HTR-8/SVneo (cell line): ENCODE results near the gene SLC25A52.
"Not testable (repeated sequence)": the region's sequence is repeated elsewhere in the genome, so short reads cannot be mapped to it uniquely, and the experiment has no call there.

ENCODE experiments used
- DNase-seq: peaks from one replicate; pipeline ENCODE4 v3.0.0; 2011; ENCODE audit warnings: low spot score, mixed read lengths; ENCODE audit not compliant: insufficient read length
- FAIRE-seq: peaks from 2 replicates; lab custom pipeline; 2011; peaks lifted over from hg19 to GRCh38; lab: Jason Lieb, UNC

SLC25A52 gene

DNA sequence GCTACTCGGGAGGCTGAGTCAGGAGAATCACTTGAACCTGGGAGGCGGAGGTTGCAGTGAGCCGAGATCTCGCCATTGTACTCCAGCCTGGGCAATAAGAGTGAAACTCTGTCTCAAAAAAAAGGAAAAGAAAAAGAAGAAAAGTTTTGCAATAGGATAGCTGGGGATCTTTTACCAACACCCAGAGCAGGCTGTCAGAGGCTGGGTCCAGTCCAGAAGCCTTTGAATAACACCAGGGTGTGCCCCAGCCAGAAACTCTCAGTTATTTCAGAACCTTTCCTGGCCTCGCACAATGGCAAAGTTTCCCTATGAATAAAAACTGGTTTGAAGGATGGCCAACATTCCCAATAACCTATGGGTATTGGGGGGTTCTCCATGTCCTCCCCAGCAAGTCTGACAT lies 17.1 kb downstream of the SLC25A52 start:
- not testable (repeated sequence) for DNase-seq, FAIRE-seq

DNA sequence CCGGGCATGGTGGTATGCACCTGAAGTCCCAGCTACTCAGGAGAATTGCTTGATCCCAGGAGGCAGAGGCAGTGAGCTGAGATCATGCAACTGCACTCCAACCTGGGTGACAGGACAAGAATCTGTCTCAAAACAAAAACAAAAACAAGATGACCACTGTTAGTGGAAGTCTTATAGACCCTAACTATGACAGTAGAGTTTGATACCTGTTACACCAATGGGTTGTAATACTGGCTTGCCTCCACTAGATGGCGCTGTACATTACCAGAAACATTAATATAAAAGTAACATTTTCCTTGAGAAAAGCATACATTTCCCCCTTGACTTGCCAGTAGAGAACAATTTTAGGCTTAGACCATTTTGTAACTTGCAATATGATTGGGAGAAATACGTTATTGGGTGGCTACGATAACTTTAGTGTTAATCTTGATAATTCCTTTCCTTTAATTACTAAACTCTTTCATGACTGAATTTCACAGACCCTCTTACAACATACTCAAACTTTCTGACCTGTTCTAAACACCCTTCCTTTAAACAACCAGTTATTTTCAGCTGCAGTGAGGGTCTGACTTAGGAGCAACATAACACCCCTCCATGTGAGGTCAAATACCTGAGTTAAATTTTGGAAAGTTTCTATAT lies 19.5 kb downstream of the SLC25A52 start:
- FAIRE-seq (no peak), DNase-seq (no peak)

DNA sequence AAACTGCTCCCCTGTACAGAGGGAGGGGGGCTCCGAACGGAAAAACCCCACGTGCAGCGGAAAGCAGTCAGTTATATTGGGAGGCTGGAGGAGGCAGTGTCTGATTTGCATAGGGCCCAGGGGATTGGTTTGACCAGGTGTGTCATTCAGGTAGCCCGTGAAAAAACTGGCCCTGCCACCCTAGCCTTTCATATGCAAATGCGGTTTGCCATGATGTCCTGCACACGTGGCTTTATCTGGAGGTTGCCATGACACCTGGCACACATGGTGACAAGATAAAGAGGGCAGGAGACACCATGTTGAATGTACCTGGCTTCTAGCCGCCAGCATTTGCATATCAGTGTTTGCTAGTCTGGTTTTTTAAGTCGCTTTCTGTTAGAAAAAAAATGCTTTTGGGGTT lies 20.5 kb downstream of the SLC25A52 start:
- DNase-seq, result no peak

DNA sequence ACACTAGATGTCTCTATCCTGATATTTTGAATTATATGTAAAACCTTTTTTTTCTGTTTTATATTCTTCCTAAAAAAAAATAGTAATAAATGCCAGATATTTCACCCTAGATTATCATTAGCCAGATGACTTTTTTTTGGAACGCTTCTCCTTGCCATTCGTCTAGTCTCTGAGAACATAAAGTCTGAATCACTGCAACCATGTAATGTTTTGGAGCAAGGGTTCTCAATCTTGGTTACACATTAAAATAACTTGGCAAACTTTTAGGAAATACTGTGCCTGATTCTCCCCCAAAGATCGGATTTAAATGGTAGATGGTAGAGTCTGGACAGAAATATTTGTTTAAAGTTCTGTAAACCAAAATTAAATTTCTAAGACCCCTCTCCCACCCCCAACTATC lies 21.0 kb downstream of the SLC25A52 start:
- no peak for FAIRE-seq

More for the DNA sequence above, 20.5 kb downstream of the SLC25A52 start:
- no peak for FAIRE-seq

DNA sequence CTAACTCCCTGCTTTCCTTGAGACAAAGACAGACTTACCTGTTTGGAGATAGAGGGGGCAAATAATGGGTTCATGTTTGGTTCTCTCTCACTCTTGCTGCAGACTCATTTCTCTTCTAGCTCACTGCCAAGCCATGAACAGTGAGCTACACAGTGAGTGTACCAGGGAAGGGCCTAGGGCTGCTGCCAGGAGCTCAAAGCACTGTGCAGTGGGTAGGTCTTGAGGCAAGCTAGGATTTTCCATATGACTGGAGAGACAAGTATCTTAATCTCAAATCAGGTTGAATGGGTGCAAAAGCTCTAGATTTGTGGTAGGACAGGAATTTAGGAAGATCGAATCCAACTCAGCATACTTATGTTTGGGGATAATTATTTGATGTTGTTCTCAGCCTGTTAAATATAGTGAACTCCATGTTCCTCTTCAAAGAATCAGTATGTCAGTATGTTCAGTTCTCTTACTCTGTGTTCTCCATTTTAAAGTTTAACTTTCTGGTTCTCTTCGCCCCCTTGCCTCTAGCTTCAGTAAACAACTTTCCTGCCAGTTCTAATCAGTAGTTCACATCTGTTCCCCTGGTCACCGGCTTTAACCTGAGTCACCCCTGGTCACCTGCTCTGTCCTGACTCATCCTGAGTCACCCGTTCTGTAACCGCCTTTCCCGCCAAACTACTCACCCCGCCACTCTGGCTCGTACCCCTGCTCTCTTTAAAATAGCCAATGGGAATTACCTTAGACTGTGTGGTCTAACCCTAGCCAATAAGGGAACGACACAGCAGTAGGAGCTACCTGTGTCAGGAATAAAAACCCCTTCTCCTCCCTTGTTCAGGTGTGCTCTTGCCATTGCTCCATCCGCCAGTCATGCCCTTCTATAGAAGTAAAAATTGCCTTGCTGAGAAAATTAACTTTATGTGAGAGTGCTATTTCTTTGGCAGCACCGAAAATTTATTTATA lies 21.9 kb downstream of the SLC25A52 start:
- FAIRE-seq, result no peak
- DNase-seq, result no peak

More for the DNA sequence above, 21.0 kb downstream of the SLC25A52 start:
- no peak for DNase-seq

DNA sequence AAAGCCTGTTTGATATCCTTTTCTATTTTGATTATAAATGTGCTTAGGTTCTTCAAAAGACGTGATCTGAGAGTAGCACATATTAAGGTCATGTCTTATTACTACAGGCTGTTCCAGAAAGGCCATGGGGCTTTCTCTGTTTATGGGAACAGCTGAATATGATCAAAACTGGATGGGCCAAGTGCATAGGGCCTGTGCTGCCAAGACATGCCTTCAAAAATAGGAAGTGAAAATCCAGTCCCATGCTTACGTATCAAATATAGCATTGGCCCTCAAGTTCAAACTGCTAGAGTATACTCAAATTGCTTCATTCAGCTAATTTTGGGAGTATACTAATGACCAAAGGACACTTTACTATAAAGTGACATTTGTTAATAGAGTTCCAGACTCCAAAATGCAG lies 24.1 kb downstream of the SLC25A52 start:
- FAIRE-seq (no peak), DNase-seq (no peak)

DNA sequence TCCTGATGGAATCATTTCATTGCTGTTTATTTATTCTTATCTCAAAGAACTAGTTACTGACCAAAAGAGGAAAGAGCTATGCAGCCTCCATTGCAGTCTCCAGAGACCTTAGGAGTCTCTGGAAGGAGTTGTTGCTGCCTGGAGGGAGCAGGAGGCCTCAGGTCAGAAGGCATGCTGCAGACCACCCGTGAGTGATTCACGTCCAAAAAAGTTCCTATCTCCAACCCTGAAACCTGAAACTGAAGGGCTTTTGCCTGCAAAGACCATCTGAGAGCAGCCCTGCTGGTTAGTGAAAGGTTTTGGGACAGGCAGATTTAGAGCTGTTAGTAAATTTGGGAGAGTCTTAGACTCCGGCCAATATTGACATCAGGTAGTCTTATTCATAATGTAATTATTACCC lies 29.1 kb downstream of the SLC25A52 start:
- DNase-seq, result no peak
- no peak for FAIRE-seq

DNA sequence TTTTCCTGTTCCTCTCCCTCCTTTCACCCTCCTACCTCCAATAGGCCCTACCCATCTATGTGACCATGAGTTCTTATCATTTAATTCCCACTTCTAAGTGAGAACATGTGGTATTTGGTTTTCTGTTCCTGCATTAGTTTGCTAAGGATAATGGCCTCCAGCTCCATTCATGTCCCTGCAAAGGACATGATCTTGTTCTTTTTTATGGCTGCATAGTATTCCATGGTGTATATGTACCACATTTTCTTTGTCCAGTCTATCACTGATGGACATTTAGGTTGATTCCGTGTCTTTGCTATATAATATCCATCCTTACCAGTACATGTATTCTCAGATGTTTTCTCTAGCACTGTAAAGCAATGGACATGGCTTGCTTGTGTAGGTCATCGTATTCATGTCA lies 31.5 kb downstream of the SLC25A52 start:
- not testable (repeated sequence) for FAIRE-seq, DNase-seq

DNA sequence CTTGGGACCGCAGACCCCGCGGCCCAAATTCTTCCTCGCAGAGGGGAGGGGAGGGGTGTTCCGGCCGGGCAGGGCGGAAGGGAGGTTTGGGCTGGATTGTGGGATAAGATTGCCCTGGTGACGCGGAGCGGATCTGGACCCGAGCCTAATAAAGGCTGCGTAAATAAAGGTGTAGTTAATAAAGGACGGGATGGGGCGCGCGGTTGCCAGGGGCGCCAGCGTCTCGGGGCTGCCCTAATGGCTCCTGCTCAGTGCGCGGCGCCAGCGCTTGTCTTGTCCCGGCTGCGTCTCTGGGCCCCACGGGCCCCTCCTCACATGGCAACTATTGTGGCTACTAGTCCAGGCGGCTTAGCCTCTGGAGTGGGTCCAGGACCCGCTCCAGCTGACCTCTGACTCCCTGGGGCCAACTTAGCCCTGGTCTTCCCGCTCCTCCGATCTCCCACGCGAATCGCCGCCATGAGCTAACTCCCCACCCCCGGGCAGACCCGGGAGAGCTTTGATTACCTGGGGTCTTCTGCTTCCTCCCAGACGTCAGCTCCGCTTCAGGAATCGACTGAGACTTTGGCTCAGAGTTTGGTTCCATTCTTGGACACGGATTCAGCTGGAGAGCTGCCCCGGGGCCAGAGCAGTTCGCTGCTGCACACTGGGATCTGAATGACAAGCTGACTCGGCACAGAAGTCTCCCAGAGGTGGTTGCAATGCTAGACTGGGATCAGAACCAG lies 36.5 kb downstream of the SLC25A52 start:
- no peak for FAIRE-seq
- DNase-seq, result no peak

DNA sequence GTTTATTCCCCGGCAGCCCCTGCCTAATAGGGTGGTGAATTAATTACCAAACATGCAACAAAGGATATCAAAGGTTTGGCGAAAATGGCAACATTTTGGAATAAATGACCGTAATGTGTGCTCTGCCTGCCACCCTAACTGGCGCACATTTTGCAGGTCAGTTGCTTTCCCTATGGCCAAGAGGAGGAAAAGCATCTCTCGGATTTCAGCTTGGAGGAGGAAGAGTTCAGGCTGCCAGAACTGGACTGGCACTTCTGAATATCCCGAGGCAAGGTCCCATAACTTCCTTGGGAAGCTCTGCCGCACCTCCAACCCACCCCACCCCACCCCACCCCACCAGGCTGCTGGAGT lies 37.1 kb downstream of the SLC25A52 start:
- FAIRE-seq (no peak), DNase-seq (no peak)

DNA sequence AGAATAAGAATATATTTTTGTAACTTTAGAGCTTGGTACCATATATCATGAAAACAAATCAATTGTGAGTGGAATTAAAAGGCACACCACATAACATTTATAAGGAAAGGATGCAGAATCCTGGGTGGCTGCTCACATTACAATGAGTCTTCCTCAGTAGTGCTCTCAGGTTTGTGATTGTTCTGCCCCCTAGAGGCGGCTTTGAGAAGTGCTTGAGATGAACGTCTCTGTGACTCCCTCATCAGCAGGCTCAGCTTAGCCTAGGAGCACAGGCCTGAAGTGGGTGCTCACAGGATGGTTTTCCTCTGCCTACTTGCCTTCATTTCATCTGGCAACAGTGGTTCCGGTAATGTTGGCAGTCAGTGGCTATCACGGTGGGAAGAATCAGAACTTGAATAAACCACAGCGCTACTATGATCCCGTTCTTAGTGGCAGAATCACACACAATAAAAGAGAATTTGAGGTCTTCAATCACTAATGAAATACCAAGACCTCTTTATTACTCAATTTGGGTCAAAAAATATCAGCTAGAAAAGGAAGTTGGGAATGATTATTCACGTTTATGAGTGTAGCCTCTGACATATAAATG lies 38.2 kb downstream of the SLC25A52 start:
- FAIRE-seq (peak; percentile 38), DNase-seq (peak; percentile 52)

DNA sequence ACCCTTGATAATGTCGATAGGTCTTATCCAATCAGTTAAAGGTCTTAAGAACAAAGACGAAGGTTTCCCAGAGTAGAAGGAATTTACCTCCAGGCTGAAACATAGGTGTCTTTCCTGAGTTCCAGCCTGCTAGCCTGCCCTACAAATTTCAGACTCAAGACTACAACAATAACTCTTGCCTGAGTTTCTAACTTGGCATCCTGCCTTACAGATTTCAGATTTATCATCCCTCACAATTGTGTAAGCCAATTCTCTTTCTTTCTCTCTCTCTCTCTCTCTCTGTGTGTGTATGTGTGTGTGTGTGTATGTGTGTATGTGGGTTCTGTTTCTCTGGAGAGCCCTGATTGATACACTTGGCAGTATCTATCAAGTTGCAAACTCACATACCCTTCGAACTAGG lies 39.1 kb downstream of the SLC25A52 start:
- no peak for FAIRE-seq
- no peak for DNase-seq

DNA sequence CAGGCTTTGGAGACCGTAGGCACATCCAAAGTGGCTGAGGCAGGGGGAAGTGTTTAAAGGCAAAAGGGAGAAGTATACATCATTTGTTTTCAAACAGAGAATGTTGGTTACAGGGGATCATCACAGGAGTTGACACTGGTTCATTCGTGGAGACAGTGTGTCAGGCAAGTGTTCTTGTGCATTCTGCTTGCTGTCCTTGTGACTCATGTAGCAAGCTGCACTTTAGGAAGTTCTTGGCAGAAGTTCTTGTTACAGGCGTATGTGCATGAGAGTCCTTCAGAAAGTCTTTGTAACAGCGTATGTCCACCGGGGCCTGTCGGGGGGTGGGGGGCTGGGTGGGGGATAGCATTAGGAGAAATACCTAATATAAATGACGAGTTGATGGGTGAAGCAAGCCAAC lies 39.8 kb downstream of the SLC25A52 start:
- no peak for DNase-seq
- FAIRE-seq, result no peak

DNA sequence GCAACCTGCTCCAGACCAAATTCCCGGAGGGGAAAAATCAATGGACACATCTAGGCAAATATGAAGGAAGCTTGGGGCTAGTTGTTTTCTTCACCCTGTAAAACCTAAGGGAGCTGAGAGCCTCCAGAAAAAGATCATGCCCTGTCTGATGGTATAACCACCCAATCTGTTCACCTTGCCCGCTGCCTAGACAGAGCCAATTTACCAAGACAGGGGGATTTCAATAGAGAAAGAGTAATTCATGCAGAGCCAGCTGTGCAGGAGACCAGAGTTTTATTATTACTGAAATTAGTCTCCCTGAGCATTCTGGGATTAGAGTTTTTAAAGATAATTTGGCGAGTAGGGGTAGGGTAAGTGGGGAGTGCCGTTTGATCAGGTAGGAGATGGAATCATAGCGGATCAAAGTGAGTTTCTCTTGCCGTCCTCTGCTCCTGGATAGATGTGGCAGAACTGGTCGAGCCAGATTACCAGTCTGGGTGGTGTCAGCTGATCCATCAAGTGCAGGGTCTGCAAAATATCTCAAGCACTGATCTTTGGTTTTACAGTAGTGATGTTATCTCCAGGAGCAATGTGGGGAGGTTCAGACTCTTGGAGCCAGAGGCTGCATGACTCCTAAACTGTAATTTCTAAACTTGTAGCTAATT lies 41.2 kb downstream of the SLC25A52 start:
- no peak for DNase-seq
- FAIRE-seq, result no peak

DNA sequence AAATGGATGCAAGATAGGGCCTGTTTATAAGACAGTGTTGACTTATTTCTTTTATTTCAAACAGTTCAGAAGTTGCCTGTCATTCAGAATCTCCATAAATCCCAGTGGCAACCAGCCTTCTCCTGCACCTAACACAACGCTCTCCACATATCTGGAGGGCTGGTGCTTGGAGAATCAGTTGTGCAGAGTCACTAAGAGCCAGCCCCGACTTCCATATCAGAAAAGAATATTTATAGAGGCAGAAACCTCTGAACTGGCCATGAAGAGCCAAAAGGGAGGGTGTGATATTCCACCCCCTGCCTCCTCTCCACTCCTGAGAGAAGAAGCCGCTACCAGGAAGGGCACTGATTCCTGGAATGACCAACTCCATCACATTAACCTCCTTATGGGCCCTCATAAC lies 42.3 kb downstream of the SLC25A52 start:
- FAIRE-seq (no peak), DNase-seq (no peak)

DNA sequence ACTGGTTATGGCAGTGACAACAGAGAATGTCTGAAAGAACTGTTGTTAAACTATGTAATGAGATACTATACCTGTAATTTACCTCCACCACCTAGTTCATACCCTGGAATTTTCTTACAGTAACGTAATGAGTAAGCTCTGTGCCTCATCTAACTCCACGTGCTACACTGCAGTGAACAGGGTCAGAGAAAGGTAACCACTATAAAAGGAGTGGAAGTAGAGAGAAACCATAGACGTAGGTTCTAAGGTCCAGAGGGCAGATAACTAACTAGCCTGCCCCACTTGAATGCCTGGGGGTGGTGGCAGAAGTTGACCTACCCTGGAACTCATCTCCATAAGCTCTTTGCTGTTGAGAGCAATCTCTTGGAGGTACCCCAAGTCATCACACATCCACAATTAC lies 44.3 kb downstream of the SLC25A52 start:
- DNase-seq (no peak), FAIRE-seq (no peak)

DNA sequence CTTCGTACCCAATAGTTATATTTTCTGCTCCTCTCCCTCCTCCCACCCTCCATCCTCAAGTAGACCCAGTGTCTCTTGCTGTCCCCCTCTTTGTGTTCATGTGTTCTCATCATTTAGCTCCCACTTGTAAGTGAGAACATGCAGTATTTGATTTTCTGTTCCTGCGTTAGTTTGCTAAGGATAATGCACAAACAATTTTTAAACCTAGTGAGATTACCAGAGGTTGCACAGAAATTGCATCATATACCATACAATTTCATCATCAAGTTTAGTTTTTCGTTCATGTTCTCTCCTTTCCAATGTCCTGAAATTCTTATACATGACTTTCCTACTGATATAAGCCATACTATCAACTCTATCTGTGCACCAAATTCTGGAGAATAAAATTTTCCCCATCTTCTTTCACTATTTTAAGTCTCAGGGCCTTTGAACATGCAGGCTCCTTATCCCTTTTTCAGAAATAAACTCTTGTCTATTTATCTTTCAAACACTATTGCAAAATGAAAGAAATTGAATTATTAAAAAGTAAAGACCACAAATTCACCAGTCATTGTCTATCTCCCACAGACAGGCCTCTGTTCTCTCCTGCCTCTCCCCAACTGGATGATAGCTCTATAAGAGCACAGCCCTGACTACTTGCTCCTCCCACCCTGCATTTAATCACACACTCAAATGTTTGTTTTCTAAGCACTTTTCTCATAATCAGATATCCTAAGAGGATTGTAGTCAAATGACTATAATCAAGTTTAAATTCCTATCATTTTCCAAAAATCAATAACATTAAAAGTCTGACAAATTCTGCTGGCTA lies 49.1 kb downstream of the SLC25A52 start:
- FAIRE-seq (no peak), DNase-seq (no peak)

DNA sequence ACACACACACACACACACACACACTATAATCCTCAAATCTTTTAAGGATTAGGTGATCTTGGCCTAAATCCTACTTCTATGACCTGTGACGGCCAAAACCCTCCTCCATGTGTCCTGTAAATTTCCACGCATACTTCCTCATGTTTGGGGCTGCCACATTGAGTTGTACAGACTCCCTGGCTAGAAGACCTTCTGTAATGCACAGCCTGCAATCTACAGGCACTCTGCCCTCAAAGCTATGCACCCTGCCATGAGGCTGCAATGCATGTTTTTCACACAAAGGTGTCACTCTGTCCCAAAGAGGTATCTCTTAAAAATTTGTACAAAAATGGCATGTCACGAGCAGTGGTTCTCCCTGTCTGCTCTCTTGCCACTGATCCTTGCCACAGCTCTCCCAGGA lies 49.9 kb downstream of the SLC25A52 start:
- no peak for DNase-seq
- no peak for FAIRE-seq
